Right lobe of liver (tissue), 6 donors: ENCODE results near the gene CLPTM1L. TPM values are rescaled to one million over a fixed set of nuclear protein-coding genes. Genes with fewer than 3 reads are reported as not detected.
"Not testable (repeated sequence)": the region's sequence is repeated elsewhere in the genome, so short reads cannot be mapped to it uniquely, and the experiment has no call there.

ENCODE experiments used
- ATAC-seq, 4 donors: fragments of 200-7000 bp; cut with Tn5 transposase; one replicate each; pipeline ENCODE4 v1.9.1; 2020; ENCODE audit warnings: mild to moderate bottlenecking in 4 of 4, moderate library complexity in 4 of 4
- DNase-seq, 3 donors: peaks; one replicate each; pipeline ENCODE4 v3.0.0-alpha.2; 2020
- H3K27ac ChIP-seq, 3 donors: fragments of 200-600 bp; one replicate each; pipeline ENCODE4 v1.8.0; 2022
- H3K27me3 ChIP-seq, 2 donors: fragments of 200-600 bp; one replicate each; pipeline ENCODE4 v1.8.0; 2022
- H3K36me3 ChIP-seq, 4 donors: fragments of 200-600 bp; sonication (generic) in 1 of 4; one replicate each; pipeline versions ENCODE4 v1.5.1 to v1.8.0; 2017 to 2022; ENCODE audit warnings: control low read depth in 1 of 4
- H3K4me1 ChIP-seq, 4 donors: fragments of 200-600 bp; sonication (generic) in 1 of 4; one replicate each; pipeline versions ENCODE4 v1.5.1 to v1.8.0; 2017 to 2022; ENCODE audit warnings: control low read depth in 1 of 4
- H3K4me3 ChIP-seq, 3 donors: fragments of 200-600 bp; one replicate each; pipeline ENCODE4 v1.8.0; 2022
- H3K9me3 ChIP-seq, 4 donors: fragments of 200-600 bp; sonication (generic) in 1 of 4; one replicate each; pipeline versions ENCODE4 v1.5.1 to v1.8.0; 2017 to 2022; ENCODE audit warnings: control low read depth in 1 of 4
- POLR2A ChIP-seq: fragments of 450-650 bp; IDR thresholded peaks from one replicate; pipeline ENCODE4 v1.6.1; 2017; ENCODE audit warnings: antibody characterized with exemption, mild to moderate bottlenecking
- WGBS: methylation state at CpG from one replicate; pipeline ENCODE4 v1.1.6; 2018; ENCODE audit warnings: low coverage, low lambda C conversion rate; ENCODE audit not compliant: insufficient coverage; ENCODE audit errors: missing lambda C conversion rate; 5-methylcytosine and 5-hydroxymethylcytosine counted together
- intact Hi-C, 2 donors: fragments of 100-400 bp; cut with DNase I; formaldehyde crosslinking; loops; one replicate each; pipeline versions ENCODE4 v1.11.2 to v1.14.1; 2022
- total RNA-seq, 6 experiments: library from RNA; depleted of rRNA in 2 of 6; stranded (reverse); fragments of >200 nt in 2 of 6; fragmentation: NEBNext Ultra II Directional in 3 of 6; extraction: Animal tissue kit (Norgen Biotek cat#: 25700) in 3 of 6; gene quantifications; one replicate each; pipeline versions ENCODE4 v1.1.0 to v1.2.4, GENCODE V29; 2016 to 2023
- TF ChIP-seq, protein P1 (sequence below), 4 donors: fragments of 200-600 bp in 3 of 4; fragments of 450-650 bp in 1 of 4; IDR thresholded peaks; one replicate each; pipeline versions ENCODE4 v1.5.1 to v1.8.0; 2016 to 2022; ENCODE audit warnings: antibody characterized with exemption in 4 of 4, mild to moderate bottlenecking in 2 of 4
- donor health status: DM: no; HTN: yes; CAD: no.
- donor health status: DM: no; HTN: no; CAD: no.
- donor health status: DM: no; HTN: no; CAD: no.
- donor health status: DM: no; HTN: yes; CAD: no.
- donor health status: DM: no; HTN: yes; CAD: no.

The CLPTM1L gene
- total RNA-seq, 6 experiments from 2014 or later = 63.8 to 155 (median 128) TPM

DNA sequence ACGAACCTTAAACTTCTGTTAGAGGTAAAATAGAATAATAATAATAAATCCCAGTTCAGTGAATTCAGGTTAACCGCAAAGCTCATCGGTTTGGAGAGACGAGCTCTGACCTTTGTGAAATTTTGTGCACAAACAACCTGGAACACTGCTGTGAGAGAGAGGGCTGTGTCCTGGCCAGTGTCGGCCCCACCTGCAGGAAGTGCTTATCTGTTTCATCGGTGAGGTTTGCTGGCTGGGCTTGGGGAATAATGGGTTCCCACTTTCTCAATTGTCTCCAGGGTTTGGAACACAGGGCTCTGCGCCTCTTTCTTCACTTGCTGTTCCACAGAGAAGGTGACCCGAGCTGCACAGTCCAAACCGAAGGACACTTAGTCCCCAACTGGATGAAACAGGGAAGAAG is 19.3 kb upstream of the CLPTM1L start:
- ATAC-seq (no peak), DNase-seq (peak in 1 of 3 donors; percentile 8)
- H3K4me1 ChIP-seq = no peaks in the 10 kb centered on the region
- no peaks in the 10 kb centered on the region for H3K9me3 ChIP-seq
- 58% methylated on average over 7 of the region's 9 CpGs for WGBS
- H3K27ac ChIP-seq = no peak overlapping the region
- H3K27me3 ChIP-seq = peaks cover 0 to 3% of the 10 kb centered on the region in 2 donors
- intact Hi-C loops = no loop called here
- H3K36me3 ChIP-seq = no peaks in the 10 kb centered on the region
- TF ChIP-seq POLR2A = no peak
- TF ChIP-seq, protein P1, sequence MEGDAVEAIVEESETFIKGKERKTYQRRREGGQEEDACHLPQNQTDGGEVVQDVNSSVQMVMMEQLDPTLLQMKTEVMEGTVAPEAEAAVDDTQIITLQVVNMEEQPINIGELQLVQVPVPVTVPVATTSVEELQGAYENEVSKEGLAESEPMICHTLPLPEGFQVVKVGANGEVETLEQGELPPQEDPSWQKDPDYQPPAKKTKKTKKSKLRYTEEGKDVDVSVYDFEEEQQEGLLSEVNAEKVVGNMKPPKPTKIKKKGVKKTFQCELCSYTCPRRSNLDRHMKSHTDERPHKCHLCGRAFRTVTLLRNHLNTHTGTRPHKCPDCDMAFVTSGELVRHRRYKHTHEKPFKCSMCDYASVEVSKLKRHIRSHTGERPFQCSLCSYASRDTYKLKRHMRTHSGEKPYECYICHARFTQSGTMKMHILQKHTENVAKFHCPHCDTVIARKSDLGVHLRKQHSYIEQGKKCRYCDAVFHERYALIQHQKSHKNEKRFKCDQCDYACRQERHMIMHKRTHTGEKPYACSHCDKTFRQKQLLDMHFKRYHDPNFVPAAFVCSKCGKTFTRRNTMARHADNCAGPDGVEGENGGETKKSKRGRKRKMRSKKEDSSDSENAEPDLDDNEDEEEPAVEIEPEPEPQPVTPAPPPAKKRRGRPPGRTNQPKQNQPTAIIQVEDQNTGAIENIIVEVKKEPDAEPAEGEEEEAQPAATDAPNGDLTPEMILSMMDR (IDR thresholded peaks at IDR 0.05) = no peak
- H3K4me3 ChIP-seq = no peak overlapping the region

DNA sequence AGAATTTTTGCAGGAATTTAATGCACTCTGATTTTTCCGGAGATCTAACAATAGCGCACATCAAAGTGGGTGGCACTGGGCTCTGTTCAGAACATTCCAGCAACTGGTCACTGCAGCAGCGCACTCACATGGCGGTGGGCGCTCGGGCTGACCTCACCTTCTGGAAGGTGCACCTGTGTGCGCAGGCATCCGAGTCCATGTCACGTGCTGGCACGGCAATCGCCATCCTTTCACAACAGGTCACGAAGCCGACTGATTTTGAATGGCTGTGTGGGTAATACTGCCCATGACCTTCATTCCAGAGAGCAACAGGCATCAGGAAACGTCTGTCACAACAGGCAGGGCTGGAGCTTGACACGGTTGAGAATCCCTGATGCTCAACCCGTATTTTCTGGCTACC is 18.7 kb upstream of the CLPTM1L start:
- H3K9me3 ChIP-seq = no peaks in the 10 kb centered on the region
- no peak overlapping the region for H3K4me3 ChIP-seq
- DNase-seq = peak in 1 of 3 donors; percentile 15
- 44% methylated on average over 7 of the region's 16 CpGs for WGBS
- intact Hi-C loops = no loop called here
- H3K27ac ChIP-seq = no peak overlapping the region
- no peaks in the 10 kb centered on the region for H3K4me1 ChIP-seq
- no peak for ATAC-seq
- peaks cover 0 to 3% of the 10 kb centered on the region in 2 donors for H3K27me3 ChIP-seq
- TF ChIP-seq POLR2A = no peak
- TF ChIP-seq, protein P1 (IDR thresholded peaks at IDR 0.05) = no peak
- no peaks in the 10 kb centered on the region for H3K36me3 ChIP-seq

DNA sequence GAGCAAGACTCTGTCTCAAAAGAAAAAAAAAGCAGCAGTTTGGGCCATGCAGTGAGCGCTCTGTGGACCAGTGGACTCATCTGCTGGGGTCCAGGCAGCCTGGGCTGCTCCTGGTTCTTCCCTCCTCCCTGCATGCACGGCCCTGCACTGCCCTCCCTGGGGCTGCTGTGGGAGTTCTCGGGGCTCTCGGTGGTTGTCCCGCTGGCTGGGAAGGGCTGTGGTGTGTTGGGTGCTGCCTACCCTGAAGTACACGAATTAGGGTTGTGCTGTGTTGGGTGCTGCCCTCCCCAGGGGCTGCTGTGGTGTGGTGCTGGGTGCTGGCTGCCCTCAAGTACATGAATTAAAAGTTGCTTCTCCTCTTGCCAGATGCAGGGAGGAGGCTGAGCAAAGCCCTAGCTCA is 18.3 kb upstream of the CLPTM1L start:
- Histone ChIP-seq H3K27me3 (peaks cover 0 to 3% of the 10 kb centered on the region in 2 donors), H3K27ac (no peak overlapping the region), H3K4me3 (no peak overlapping the region), H3K4me1 (no peaks in the 10 kb centered on the region), H3K36me3 (no peaks in the 10 kb centered on the region), H3K9me3 (no peaks in the 10 kb centered on the region)
- WGBS = 40% methylated on average over 1 of the region's 6 CpGs
- intact Hi-C loops = no loop called here
- no peak for TF ChIP-seq POLR2A
- TF ChIP-seq, protein P1 (IDR thresholded peaks at IDR 0.05) = no peak
- ATAC-seq (peak in 2 of 4 donors; percentile 13 to 34), DNase-seq (peak in 1 of 3 donors; percentile 19)

DNA sequence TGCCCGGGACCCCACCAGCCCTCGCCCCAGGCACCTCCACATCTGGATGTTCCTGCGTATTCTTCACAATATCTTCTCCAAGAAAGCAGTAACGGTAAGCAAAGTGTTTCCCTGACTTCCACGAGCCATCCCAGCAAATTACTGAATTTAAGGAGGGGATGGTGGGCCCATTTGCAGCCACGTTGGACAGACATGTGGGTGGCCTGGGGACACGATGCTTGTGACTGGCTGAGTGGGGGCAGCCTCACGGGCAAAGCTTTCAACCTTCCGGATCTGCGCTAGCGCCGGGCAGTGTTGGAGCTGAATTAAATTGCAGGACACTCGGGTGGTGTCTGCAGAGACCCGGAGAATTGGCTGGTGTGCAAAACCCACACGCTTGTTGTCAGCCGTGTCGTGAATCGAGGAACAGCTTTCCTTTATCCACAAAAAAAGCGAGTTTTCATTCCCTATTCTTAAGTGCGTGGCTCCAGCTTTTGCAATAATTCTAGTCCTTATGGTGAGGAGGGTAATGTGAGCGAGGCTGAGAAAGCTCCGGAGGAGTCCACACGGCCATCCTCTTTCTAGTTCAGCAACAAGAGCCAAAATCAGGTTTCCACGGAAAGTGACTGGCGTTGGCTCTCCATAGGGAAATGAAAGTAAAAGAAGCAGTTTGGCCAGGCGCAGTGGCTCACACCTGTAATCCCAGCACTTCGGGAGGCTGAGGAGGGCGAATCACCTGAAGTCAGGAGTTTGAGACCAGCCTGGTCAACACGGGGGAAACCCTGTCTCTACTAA is 17.5 kb upstream of the CLPTM1L start:
- ATAC-seq (no peak), DNase-seq (peak in 1 of 3 donors; percentile 26)
- Histone ChIP-seq H3K9me3 (no peaks in the 10 kb centered on the region), H3K27ac (no peak overlapping the region), H3K36me3 (no peaks in the 10 kb centered on the region), H3K27me3 (peaks cover 0 to 3% of the 10 kb centered on the region in 2 donors), H3K4me1 (no peaks in the 10 kb centered on the region), H3K4me3 (no peak overlapping the region)
- intact Hi-C loops = no loop called here
- WGBS = 53% methylated on average over 12 of the region's 29 CpGs
- no peak for TF ChIP-seq POLR2A

DNA sequence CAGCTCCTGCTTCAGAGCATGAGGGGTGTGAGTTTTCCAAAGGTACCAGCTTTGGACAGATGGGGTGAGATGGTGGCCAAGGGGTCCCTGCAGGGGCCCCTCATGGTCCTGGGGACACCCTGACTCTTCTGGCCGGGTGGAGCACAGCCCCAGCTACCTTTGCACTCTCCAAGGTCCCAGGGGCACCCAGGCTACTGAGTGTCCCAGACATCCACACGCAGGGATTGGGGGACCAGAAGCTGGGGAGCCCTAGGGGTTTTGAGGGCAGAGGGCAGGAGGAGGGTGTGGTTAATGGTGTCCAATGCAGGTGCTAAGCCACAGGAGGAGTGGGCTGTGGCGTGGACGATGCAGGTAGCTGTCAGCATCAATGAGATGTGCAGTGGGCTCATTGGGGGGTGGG is 16.0 kb upstream of the CLPTM1L start:
- ATAC-seq = no peak
- Histone ChIP-seq H3K9me3 (no peaks in the 10 kb centered on the region), H3K4me3 (no peak overlapping the region), H3K36me3 (no peaks in the 10 kb centered on the region), H3K27me3 (peaks cover 0 to 3% of the 10 kb centered on the region in 2 donors), H3K4me1 (no peaks in the 10 kb centered on the region), H3K27ac (no peak overlapping the region)
- intact Hi-C loops = no loop called here
- TF ChIP-seq POLR2A = no peak
- TF ChIP-seq, protein P1 (IDR thresholded peaks at IDR 0.05) = no peak
- 58% methylated on average over 2 of the region's 4 CpGs for WGBS
- DNase-seq = peak in 1 of 3 donors; percentile 31

DNA sequence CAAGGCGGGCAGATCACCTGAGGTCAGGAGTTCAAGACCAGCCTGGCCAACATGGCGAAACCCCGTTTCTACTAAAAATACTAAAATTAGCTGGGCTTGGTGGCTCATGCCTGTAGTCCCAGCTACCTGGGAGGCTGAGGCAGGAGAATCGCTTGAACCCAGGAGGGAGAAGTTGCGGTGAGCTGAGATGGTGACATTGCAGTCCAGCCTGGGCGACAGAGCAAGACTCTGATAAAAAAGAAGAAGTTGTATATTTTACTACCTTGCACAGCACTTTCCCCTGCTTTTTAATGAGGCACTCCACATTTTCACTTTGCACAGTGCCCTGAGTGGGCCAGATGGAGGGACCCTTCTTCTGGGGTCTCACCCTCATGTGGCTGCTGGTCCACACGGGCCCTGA is 15.5 kb upstream of the CLPTM1L start:
- H3K27ac ChIP-seq, H3K4me3 ChIP-seq, H3K4me1 ChIP-seq, H3K9me3 ChIP-seq, ATAC-seq, H3K27me3 ChIP-seq, intact Hi-C loops, H3K36me3 ChIP-seq, DNase-seq: not testable (repeated sequence)
- 51% methylated on average over 6 of the region's 7 CpGs for WGBS
